Iris pigment epithelial cell (primary cell): ENCODE data around the gene SUN2.

ENCODE experiments used
- DNase-seq: peaks from one replicate; pipeline ENCODE4 v3.0.0-alpha.2; 2011; ENCODE audit warnings: low read depth

Gene SUN2

DNA sequence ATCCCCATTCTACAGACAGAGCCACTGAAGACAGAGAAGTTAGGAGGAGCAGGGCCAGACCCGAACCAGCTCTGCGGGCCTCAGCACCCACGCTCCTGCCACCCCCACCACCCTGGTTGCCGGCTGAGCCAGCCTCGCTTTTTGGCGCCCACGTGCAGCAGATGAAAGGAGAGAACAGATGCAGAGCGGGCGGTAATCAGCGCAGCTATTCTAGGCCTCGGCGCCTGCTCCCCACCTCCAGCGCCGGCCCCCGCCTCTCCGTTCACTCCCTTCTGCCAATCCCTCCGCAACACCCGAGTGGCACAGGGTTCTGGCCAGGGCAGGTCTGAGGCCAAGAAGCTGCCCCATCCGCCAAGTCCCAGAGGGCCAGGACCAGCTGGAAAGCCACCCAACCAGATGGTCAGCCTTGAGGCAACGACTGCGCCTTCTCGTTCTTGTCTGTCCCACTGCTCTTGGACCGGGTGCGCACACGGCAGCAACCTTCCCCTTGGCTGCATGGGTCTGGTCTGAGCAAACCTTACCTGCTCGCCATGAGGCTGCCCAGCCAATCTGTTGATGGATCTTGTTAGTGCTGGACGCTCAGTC lies 21.4 kb upstream of the SUN2 start:
- DNase-seq, result no peak

DNA sequence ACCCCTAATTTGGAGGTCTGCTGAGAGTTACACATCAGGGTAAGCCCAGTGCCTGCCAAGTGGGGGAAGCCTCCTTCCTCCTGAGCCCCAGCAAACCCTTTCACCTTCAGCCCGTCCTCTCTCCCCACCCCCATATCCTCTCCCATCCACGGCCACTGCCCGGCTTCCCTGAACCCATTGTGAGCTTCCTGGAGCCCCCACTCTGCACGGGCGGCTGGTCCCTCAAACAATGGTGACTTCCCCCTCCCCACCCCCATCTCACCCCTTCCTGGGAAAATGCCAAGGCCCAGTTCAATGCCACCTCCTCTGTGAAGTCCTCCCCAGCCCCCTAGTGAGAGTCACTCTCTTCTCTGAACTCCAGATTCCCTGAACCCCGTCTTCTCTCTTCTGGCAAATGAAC lies 20.3 kb upstream of the SUN2 start:
- no peak for DNase-seq

DNA sequence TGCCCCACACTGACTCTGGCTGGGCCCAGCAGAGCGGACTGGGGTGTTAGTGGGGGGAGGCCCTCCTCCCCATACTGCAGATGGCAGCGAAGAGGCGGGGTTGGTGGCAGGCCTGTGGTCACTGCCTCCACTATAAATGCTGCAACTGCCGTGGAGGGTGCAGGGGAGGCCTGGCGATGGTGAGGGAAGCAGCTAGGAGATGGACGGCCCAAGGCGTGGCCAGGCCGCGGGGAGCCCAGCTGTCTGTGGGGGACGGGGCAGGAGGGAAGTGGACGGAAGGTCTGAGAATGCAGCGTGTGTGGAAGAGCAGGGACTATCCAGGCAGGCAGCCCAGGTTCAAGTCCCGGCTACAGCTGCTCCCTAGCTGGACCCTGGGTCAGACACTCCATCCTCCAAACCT lies 19.9 kb upstream of the SUN2 start:
- no peak for DNase-seq

DNA sequence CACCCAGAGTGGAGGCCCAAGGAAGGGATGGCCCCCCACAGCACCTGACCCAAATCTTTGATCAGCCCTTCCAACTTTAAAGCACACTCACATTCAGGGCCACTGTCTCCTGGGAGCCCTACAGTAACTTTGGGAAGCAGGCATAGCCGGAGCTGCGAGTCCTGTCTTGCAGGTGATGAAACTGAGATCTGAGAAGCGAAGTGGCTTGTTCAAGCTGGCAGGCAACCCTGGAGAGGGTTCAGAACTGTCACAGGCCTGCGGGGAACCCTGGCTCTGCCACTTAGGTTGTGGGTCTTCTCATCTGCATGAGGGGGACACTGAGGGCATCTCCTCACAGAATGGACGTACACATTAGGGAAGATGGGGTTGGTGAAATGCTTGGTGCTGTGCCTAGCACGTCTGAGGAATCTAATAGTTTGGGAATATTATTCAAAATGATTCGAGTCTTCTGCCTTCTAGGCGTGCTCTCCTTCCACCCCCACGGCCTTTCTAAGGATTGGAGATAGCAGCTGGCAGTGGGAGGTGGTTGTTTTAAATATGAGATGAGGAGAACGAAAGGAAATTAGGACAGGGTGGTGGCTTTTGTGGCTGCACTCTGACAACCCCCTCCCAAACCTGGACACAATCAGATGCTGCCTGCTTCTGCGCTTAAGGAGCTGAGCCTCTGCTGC lies 18.8 kb upstream of the SUN2 start:
- DNase-seq, result no peak

DNA sequence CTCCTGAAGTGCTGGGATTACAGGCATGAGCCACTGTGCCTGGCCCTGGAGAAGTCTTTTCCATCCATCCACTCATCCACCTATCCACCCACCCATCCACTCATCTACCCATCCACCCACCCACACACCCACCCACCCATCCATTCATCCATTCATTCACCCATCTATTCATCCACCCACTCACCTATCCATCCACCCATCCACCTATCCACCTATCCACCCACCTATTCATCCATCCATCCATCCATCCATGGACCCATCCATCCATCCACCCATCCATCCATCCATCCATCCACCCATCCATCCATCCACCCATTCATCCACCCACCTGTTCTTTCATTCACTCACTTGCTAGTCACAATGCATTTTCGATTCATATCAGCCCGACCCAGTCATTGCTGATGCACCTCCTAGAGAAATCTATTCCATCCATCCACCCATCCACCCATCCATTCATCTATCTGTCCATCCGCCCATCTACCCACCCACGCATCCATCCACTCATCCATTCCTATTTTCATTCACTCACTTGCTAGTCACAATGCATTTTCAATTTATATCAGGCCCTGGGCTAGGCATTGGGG lies 17.7 kb upstream of the SUN2 start:
- no peak for DNase-seq

DNA sequence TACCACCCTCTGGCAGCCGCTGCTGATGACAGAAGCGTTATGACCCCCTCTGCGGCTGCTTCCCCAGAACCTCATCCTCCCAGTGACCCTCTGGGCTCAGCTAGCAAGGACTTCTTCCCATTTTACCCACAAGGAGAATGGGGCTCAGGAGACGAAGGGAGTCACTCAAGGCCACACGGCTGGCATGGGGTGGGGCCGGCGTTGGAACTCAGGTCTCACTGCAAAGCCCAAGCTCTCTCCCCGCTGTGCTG lies 16.8 kb upstream of the SUN2 start:
- DNase-seq, result no peak

DNA sequence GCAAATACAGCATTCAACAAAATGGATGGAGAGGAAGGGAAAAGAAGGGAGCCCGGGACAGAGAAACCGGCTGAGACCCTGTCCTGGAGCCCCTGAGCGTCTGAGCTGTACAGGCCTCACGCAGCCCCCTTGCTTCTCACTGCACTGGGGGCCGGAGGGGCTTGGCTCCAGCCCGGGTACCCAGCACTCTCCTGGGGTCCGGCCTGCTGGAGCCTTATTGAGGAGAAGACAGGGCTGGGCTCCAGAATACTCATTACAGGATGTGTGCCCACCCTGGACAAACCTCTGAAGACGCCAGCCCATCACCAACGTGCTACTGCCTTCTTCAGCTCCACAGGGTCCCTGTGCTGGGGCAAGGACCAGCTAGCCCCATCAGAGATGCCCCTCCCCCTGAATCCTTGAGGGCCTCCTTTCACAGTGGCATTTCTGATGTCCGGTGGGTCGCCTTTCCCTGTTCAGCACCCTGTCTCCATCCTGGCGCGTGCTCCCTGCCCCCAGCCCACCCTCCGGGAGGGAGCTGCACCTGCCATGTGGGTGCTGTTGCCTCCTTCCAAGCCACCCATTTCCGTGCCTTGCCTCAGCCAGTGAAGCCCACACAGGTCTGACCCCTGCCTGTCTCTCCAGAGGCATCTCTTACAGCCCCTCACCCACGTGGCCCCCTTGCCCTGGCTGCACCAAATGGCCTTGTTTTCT lies 14.6 kb upstream of the SUN2 start:
- DNase-seq, result no peak

DNA sequence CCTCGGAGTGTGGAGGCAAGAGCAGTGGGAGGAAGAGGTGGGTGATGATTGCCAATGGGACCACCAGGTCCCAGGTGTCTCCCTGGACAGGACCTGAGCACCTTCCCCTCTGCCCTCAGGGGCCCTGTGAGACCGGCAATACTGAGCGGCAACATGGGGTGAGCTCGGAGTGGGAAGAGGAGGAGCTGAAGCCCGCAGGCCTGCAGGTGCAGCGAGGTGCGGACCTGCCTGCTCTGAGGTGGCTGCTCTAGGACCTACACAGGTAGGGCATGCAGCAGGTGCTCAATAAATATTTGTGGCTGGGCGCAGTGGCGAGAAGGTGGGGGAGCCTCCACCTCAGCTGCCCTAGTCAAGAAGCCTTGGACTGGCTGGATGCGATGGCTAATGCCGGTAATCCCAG lies 12.2 kb upstream of the SUN2 start:
- no peak for DNase-seq

DNA sequence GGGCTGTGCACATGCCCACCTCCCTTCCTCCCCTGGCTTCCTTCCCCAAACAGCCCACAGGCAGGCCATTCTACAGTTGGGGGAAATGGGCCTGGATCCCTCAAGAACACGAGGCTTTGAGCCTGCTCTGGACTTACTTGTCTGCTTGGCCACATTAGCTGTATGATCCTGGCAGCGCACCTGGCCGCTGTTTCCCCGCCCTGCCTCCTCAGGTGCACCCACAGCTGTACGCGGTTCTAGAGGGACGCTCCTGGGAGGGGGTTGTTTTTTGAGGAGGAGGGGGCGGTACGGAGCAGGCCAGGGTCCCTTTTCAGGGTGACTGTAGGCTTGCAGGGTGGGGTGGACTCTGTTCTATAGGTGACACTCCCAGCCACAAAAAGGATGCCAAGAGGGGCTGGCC lies 11.5 kb upstream of the SUN2 start:
- DNase-seq, result no peak

DNA sequence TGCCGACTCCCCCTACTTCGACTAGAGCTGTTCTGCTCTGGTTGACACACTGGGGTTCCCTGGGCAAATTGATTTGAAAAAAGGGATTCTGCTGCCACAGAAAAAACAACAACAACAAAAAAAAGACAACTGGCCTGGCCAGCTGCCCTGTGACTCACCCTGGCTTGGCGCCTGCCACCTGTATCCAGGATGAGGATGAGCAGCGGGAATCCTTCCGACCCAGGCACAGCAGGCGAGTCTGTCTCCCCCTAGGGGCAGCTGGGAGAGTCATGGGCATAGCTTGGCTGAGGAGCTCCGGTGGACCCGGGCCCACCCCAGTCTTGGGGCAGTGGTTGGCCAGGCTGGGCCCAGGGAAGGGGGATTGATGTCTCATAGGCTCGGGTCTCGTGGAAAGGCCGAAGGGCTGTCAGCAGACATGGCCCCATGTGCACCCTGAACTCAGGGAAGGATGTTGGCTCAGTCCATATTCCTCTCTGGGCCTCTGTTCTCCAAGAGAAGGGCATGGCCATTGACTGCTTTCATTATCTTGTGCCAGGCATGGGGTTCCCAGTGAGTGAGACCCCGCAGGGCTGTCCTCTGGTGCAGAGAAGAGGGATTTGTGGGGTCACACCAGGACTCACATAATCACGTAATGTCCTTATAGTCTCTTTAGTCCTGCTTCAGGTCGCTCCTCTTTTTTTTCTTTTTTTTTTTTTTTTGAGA lies 10.4 kb upstream of the SUN2 start:
- peak; percentile 56 for DNase-seq

DNA sequence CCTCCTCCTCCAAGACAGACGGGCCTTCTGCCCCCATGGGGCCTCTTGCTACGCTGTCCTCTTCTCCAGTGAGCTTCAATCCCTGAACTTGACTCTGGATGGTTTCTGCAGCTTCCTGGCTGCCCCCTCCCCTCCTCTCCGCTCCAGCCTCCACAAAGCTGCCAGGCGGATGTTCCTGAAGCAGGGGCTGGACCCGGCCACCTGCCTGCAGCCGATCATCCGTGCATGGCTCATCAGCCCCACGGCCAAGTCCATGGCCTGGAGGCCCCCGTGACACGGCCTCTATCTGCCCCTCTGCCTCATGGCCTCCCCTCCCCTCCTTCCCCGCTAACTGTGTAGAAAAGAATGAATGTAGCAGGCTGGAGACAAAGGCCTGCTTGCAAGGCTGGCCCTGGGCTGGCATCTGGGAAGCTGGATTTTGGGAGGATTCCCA lies 6.8 kb upstream of the SUN2 start:
- no peak for DNase-seq

DNA sequence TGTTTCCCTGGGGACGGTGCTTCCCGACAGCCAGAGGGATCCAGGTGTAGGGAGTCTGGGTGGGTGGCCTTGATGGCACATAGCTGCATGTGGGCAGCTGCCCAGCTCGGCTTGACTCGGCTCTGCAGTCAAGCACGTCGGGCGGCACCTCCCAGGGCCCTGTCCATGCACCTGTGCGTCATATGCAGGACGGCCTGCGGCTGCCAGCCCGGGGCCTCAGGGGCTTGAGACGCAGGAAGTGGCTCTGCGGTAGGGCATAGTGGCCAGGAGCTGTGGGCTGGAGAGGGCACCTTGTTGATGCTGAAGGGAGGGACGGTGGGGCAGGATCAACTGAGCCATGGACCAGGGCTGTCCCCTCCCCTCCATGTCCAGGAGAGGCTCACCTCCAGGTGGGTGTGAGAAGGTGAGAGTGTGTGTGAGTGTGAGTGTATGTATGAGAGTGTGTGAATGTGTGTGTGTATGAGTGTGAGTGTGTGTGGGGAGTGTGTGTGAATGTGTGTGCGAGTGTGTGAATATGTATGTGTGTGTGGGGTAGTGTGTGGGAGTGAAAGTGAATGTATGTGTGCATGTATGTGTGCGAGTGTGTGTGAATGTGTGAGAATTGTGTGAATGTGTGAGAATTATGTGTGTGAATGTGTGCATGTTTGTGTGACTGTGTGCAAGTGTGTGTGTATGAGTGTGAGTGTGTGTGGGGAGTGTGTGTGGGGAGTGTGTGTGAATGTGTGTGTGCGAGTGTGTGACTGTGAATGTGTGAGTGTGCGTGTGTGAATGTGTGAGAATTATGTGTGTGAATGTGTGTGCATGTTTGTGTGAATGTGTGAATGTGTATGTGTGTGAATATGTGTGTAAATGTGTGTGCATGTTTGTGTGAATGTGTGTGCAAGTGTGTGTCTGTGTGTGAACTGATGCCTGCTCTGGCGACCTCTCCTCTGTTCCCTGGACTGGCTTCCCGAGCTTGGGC lies 5.7 kb upstream of the SUN2 start:
- DNase-seq, result no peak

DNA sequence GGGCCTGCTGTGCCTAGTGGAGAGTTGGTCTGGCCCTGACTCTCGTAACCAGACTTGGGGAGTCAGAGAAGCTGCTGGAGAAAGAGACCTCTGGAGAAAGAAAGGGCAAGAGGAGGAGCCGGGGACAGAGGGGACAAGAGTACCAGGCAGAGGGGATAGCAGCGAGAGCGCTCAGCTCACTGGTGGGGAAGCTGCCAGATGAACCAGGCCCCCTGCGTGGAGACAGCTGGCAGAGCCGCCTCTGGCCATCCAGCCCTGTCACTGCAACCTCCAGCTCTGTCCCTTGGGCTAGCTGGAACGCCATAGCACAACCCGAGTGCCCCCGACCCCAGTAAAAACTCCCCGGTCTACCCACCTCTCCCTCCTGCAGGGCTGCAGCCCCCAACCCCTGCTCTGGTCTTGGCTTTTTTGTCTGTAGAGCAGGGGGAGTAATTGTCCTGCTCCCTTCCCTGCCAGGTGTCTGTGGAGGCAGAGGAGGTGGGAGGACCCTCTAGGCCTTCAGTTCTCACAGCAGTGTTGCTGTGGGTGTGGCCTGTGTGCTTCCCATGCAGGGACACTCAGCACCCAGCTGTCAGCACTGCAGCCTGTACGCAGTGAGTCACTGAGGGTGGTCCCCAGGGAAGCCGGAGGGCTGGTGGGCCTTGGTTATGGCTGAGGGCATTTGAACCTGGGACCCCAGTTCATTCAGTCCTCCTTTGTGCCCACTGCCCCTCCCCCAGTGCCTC lies 4.8 kb upstream of the SUN2 start:
- no peak for DNase-seq

DNA sequence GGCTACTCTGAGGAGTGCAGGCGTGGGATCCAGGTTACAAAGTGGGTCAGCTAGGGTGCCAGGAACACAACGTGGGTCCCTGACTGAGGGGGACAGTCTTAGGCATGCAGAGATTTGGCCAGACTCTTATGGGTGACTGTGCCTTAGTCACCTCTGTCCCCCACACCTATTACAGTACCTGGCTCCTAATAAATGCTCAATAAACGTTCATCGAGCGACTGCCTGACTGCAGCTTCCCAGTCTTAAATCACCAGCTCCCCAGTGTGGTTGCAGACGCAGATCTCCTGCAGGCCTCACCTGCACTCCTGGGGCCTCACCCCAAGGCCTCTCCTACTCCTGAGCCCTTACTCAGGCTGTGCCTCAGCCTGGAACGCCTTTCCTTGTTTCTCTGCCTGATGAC lies 3.2 kb upstream of the SUN2 start:
- DNase-seq, result no peak

DNA sequence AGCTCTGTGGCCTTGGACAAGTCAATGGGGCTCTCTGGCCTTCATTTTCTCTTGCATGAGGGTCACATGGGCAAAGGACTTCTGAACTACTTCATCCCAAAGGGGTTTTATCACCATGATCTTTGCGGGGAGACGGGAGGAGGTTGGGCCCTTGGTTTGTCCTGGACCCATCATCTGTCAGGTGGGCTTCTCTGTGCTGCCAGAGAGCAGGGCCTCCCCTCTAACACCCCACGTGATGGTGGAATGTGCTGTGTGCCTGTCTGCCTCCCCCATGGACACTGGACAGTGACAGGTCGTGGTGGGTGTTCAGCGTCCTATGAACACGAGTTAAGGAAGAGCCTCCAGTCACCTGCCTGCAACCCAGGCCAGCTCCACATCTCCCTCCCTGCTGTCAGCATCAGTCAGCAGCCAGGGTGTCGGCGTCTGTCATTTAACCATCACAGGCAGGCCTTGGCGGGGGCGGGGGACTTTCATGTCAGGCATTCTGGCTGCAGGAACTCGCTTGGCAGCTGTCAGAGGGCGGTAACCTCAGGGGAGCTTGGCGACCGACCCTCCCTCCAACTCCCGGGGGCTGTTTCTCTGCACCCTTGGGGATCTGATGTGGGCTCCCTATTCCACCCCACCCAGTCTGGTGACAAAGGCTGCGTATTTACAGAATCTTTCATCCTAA lies 2.6 kb upstream of the SUN2 start:
- DNase-seq, result no peak

DNA sequence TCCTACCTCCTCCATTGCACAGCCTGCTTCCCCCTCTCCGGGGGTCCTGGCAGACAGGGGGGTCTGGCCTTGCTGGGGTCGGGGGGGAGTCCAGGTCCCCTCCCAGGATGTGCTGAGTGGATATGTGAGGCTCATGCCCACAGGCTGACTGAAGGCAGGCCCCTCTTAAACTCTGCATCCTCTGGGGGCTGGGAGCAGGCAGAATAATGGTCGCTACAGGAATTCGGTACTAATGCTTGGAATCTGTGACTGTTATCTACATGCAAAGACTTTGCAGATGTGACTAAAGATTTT lies 1.6 kb upstream of the SUN2 start:
- no peak for DNase-seq

DNA sequence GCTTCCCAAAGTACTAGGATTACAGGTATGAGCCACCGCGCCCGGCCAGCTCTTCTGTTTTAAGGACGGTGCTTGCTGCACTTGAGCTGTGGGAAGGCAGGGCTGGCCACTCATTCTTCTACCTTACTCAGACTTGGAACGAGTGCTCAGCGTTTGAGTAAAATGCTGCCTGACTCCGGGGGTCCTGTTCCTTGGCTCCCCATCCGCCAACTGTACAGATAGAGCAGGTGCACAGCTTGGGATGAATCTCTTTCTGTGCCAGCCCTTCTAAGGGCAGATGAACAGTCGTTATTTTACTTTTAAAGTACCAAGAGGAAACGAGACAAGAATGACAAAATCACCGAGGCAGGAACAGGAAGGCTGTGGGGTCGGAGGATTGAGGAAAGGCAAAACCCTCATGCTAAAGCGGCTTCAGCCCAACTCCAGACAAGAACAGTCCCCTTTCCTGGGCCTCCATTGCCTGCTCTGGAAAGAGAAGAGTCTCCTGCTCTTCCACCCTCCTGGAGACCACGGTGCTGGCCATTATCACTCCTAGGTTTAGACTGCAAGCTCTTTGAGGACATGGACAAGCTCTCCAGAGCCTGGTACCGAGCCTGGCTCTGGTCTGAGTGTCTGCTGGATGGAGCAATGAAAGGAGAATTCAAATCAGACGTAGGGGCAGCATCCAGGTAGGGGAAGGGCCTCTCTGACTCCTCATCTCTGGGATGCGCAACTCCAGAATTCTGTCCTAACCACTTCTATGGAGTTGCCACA lies 1.1 kb upstream of the SUN2 start:
- DNase-seq, result no peak

DNA sequence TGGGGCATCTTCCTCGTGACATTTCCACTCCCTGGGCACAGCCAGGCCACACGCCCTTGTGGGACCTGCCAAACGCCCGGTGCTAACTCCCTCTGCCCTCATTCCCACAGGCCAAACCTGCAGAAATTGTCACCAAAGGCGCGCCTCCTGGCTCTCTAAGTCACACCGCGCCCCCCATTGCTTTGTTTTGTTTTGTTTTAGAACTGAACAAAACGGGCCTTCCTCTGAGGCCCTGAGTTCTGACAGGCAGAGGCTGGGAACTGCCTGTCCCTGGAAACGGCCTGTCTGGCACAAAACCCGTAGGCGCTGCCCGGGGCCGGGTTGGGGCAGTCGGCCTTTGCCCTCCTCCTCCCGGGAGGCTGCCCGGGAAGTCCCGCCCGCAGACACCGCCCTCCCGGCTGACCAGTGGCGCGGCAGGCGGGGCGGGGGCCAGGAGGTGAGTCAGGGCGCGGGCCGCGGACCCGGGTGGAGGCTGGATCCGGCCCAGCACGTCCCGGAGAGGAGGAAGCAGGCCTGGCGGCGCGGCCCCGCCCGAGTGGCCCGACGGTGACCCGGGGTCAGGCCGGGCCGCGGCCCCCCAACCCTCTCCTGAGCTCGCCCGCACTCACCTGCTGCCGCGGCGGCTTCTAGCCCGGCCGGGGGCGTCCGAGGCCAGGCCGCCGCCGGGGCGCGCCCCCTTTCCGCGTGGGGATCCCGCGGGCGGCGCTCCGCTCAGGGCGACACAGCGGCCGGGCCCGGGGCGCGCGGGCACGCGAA lies 465 bp downstream of the SUN2 start:
- peak; percentile 69 for DNase-seq

DNA sequence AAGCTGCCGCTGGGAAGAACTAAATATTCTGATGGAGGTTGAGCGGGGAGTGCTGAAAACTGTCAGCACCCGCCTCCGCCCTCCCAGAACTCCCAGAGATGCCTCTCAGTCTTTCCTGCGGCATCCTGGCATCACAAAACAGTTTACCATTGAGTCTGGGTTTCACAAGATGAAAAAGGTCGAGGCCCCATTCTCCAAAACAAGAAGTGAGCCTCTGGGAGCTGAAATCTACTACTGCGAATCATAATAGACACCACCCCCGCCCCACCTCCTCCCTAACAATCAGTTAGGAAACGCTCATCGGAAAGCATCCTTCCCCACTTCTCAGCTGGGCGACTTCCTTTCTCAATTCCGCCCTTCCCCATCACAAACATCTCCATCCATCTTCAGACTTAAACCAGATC lies 1.0 kb downstream of the SUN2 start:
- peak; percentile 31 for DNase-seq
